ENCODE results near the gene ABCC8. TPM values are rescaled to one million over a fixed set of nuclear protein-coding genes. Genes with fewer than 3 reads are reported as not detected.

The ABCC8 gene
- total RNA-seq, 1 donor from 2014 or later: 1.1 TPM

DNA sequence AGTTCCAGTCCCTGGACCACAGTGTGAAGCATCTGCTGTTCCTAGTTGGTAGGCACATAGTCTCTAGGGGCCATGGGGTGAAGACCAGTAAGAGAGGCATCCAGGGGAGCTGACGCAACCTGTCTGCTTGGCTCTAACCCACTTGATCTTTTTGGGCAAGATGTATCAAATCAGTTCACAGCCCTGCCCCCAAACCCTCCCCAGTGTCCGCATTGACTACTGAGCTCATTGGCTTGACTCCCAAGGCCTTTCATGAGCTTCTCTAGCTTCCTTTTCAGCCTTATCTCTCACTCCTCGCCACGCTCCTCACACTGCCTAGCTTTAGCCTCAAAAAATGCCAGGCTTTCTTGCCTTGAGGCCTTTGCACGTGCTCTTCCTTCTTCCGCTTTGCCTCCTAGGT, 29.7 kb upstream of the ABCC8 start:
- no peak for DNase-seq
- Histone ChIP-seq H3K27me3 (ENCODE audit: low read depth) (peaks cover 10% of the 10 kb centered on the region), H3K36me3 (no peaks in the 10 kb centered on the region), H3K4me3 (no peak overlapping the region), H3K9me3 (replicated peaks) (no peaks in the 10 kb centered on the region), H3K27ac (replicated peaks) (no peak overlapping the region), H3K4me1 (peaks cover 19% of the 10 kb centered on the region)
- intact Hi-C loops (cut with micrococcal nuclease): no loop called here
- TF ChIP-seq, protein P1, sequence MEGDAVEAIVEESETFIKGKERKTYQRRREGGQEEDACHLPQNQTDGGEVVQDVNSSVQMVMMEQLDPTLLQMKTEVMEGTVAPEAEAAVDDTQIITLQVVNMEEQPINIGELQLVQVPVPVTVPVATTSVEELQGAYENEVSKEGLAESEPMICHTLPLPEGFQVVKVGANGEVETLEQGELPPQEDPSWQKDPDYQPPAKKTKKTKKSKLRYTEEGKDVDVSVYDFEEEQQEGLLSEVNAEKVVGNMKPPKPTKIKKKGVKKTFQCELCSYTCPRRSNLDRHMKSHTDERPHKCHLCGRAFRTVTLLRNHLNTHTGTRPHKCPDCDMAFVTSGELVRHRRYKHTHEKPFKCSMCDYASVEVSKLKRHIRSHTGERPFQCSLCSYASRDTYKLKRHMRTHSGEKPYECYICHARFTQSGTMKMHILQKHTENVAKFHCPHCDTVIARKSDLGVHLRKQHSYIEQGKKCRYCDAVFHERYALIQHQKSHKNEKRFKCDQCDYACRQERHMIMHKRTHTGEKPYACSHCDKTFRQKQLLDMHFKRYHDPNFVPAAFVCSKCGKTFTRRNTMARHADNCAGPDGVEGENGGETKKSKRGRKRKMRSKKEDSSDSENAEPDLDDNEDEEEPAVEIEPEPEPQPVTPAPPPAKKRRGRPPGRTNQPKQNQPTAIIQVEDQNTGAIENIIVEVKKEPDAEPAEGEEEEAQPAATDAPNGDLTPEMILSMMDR (IDR thresholded peaks at IDR 0.05; ENCODE audit: borderline replicate concordance): no peak

DNA sequence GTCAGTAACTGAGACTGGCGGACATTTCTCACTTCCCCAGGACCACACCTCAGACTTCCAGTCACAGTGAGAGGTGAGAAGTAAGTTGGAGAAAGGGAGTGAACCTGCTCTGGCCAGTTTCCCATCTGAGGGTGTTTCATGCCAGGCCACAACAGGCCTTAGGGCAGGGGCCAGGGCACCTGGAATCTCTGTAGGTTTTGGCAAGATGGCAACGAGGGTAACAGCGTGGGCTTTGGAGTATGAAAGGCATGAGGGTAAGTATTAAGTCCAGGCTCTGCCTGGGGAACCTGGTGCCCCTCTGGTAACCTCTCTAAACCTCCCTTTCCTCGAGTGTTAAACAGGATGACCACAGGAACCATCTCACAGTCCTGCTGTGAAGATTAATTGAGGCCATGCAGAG, 28.5 kb upstream of the ABCC8 start:
- TF ChIP-seq, protein P1 (IDR thresholded peaks at IDR 0.05; ENCODE audit: borderline replicate concordance): no peak
- H3K9me3 ChIP-seq (replicated peaks): no peaks in the 10 kb centered on the region
- intact Hi-C loops (cut with micrococcal nuclease): no loop called here
- DNase-seq: no peak
- no peak overlapping the region for H3K27ac ChIP-seq (replicated peaks)
- no peak overlapping the region for H3K4me3 ChIP-seq
- peaks cover 19% of the 10 kb centered on the region for H3K4me1 ChIP-seq
- no peaks in the 10 kb centered on the region for H3K36me3 ChIP-seq
- peaks cover 13% of the 10 kb centered on the region for H3K27me3 ChIP-seq (ENCODE audit: low read depth)

- intact Hi-C loops (cut with micrococcal nuclease): loop anchor here (5.0 kb wide), 1 partner anchor 122 kb away; no protein-coding TSS in a partner anchor
- peak; percentile 77 for DNase-seq
- Histone ChIP-seq H3K36me3 (no peaks in the 10 kb centered on the region), H3K27ac (replicated peaks) (no peak overlapping the region), H3K9me3 (replicated peaks) (no peaks in the 10 kb centered on the region), H3K4me3 (no peak overlapping the region), H3K4me1 (peaks cover 19% of the 10 kb centered on the region), H3K27me3 (ENCODE audit: low read depth) (peaks cover 17% of the 10 kb centered on the region)
- TF ChIP-seq, protein P1 (IDR thresholded peaks at IDR 0.05; ENCODE audit: borderline replicate concordance): peak; percentile 91
Observed at GRCh38 chr11:17504330-17505107, 27.9 kb upstream of the ABCC8 start.

DNA sequence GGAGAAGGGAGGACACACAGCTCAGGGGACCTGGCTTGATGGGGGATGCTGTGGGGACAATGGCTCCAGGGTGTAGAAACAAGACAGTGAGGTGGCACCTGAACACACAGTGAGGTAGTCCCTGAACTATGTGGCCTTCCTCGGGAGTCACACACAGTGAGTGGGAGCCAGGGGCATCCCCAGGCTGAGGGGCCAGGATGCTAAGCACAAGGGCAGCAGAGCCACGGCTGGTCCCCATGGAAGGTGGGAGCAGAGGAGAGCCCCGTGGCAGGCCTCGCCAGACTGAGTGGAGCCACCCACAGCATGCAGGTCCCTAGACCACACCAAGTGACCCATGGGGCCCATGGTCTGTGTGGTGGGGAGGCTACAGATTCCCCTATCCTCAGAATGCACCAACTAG, 26.0 kb upstream of the ABCC8 start:
- intact Hi-C loops (cut with micrococcal nuclease): loop anchor here (5.0 kb wide), 1 partner anchor 120 kb away; no protein-coding TSS in a partner anchor

GRCh38 chr11:17500673-17501072, 24.0 kb upstream of the ABCC8 start:
- Histone ChIP-seq H3K9me3 (replicated peaks) (no peaks in the 10 kb centered on the region), H3K4me3 (no peak overlapping the region), H3K4me1 (no peaks in the 10 kb centered on the region), H3K27me3 (ENCODE audit: low read depth) (peaks cover 21% of the 10 kb centered on the region), H3K27ac (replicated peaks) (no peak overlapping the region), H3K36me3 (no peaks in the 10 kb centered on the region)
- DNase-seq: no peak
- intact Hi-C loops (cut with micrococcal nuclease): loop anchor here (5.0 kb wide), 1 partner anchor 118 kb away; no protein-coding TSS in a partner anchor
- TF ChIP-seq, protein P1 (IDR thresholded peaks at IDR 0.05; ENCODE audit: borderline replicate concordance): no peak

More for the DNA sequence above, 26.0 kb upstream of the ABCC8 start:
- DNase-seq: no peak
- H3K27me3 ChIP-seq (ENCODE audit: low read depth): peaks cover 21% of the 10 kb centered on the region
- no peaks in the 10 kb centered on the region for H3K9me3 ChIP-seq (replicated peaks)
- no peak overlapping the region for H3K4me3 ChIP-seq
- no peak overlapping the region for H3K27ac ChIP-seq (replicated peaks)
- TF ChIP-seq, protein P1 (IDR thresholded peaks at IDR 0.05; ENCODE audit: borderline replicate concordance): no peak
- H3K4me1 ChIP-seq: peaks cover 2% of the 10 kb centered on the region
- H3K36me3 ChIP-seq: no peaks in the 10 kb centered on the region

All from left ventricle myocardium inferior (tissue), 1 donor.